ENCODE measurements around the gene LIMK1.

The LIMK1 gene

DNA sequence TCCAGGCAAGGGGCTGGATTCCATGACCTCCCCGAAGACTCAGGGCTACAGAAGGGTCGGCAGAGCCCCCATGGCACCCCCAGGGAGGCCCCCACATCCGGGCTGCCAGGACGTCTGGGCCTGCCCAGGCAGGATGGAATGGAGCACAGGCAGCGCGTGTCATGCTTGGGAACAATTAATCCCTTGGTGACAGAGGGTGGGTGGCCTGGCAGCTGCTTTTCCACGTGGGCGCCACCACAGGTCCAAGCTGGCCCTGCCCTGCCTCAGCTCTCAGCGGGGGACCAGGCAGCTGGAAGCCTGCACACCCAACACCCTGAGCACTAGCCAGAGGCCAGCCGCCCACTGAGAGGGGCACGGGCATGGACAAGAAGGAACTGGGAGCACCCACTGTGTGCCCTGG is 44.3 kb upstream of the LIMK1 start:
- no peak overlapping the region for H3K27ac ChIP-seq (ENCODE audit: low read length)
- DNase-seq (no peak), ATAC-seq (ENCODE audit: insufficient read depth, low read depth) (no peak)

GRCh38 chr7:74040101-74040790 is 43.4 kb upstream of the LIMK1 start:
- Histone ChIP-seq H3K9ac (ENCODE audit: low read depth, low read length) (no peak overlapping the region), H2AFZ (ENCODE audit: low read depth, low read length) (no peak overlapping the region), H3K27me3 (ENCODE audit: insufficient read depth, low read length, poor library complexity) (no peaks in the 10 kb centered on the region), H3K4me1 (ENCODE audit: insufficient read depth, low read length) (no peaks in the 10 kb centered on the region), H3K79me2 (ENCODE audit: insufficient read depth, low read length) (no peaks in the 10 kb centered on the region), H4K20me1 (ENCODE audit: insufficient read depth, low read length) (no peaks in the 10 kb centered on the region; the same call in 1 of the 2 replicates), H3K27ac (ENCODE audit: low read length) (no peak overlapping the region), H3K4me2 (ENCODE audit: insufficient read depth, low read length) (no peak overlapping the region), H3K4me3 (ENCODE audit: low read depth in 1 of 2, low read length in 2 of 2) (no peak overlapping the region), H3K36me3 (ENCODE audit: insufficient read depth, low read length) (no peaks in the 10 kb centered on the region), H3K9me3 (ENCODE audit: insufficient read depth, low read length, severe bottlenecking) (no peaks in the 10 kb centered on the region)
- no peak for ATAC-seq (ENCODE audit: insufficient read depth, low read depth)
- no peak for DNase-seq
- no peak for TF ChIP-seq CTCF (IDR thresholded peaks at IDR 0.05; ENCODE audit: borderline replicate concordance, extremely low read depth, low read length, poor library complexity, severe bottlenecking)

More for the DNA sequence above, 44.3 kb upstream of the LIMK1 start:
- H3K36me3 ChIP-seq (ENCODE audit: insufficient read depth, low read length), result no peaks in the 10 kb centered on the region
- H3K4me3 ChIP-seq (ENCODE audit: low read depth in 1 of 2, low read length in 2 of 2), result no peak overlapping the region
- no peaks in the 10 kb centered on the region for H3K79me2 ChIP-seq (ENCODE audit: insufficient read depth, low read length)
- H3K4me2 ChIP-seq (ENCODE audit: insufficient read depth, low read length), result no peak overlapping the region
- H2AFZ ChIP-seq (ENCODE audit: low read depth, low read length), result no peak overlapping the region
- no peaks in the 10 kb centered on the region for H3K27me3 ChIP-seq (ENCODE audit: insufficient read depth, low read length, poor library complexity)
- H3K9ac ChIP-seq (ENCODE audit: low read depth, low read length), result no peak overlapping the region
- TF ChIP-seq EZH2 (IDR thresholded peaks at IDR 0.05; ENCODE audit: borderline replicate concordance, low read depth, low read length, severe bottlenecking), result no peak
- TF ChIP-seq CTCF (IDR thresholded peaks at IDR 0.05; ENCODE audit: borderline replicate concordance, extremely low read depth, low read length, poor library complexity, severe bottlenecking), result no peak
- no peaks in the 10 kb centered on the region for H3K9me3 ChIP-seq (ENCODE audit: insufficient read depth, low read length, severe bottlenecking)
- no peaks in the 10 kb centered on the region for H3K4me1 ChIP-seq (ENCODE audit: insufficient read depth, low read length)
- H4K20me1 ChIP-seq (ENCODE audit: insufficient read depth, low read length), result no peaks in the 10 kb centered on the region; the same call in 1 of the 2 replicates

- no peaks in the 10 kb centered on the region for H3K4me1 ChIP-seq (ENCODE audit: insufficient read depth, low read length)
- H3K27me3 ChIP-seq (ENCODE audit: insufficient read depth, low read length, poor library complexity), result no peaks in the 10 kb centered on the region
- no peak overlapping the region for H3K9ac ChIP-seq (ENCODE audit: low read depth, low read length)
- H2AFZ ChIP-seq (ENCODE audit: low read depth, low read length), result no peak overlapping the region
- H3K79me2 ChIP-seq (ENCODE audit: insufficient read depth, low read length), result no peaks in the 10 kb centered on the region
- H3K36me3 ChIP-seq (ENCODE audit: insufficient read depth, low read length), result no peaks in the 10 kb centered on the region
- no peaks in the 10 kb centered on the region for H3K9me3 ChIP-seq (ENCODE audit: insufficient read depth, low read length, severe bottlenecking)
- H3K27ac ChIP-seq (ENCODE audit: low read length), result no peak overlapping the region
- no peak for ATAC-seq (ENCODE audit: insufficient read depth, low read depth)
- no peak for TF ChIP-seq CTCF (IDR thresholded peaks at IDR 0.05; ENCODE audit: borderline replicate concordance, extremely low read depth, low read length, poor library complexity, severe bottlenecking)
- TF ChIP-seq EZH2 (IDR thresholded peaks at IDR 0.05; ENCODE audit: borderline replicate concordance, low read depth, low read length, severe bottlenecking), result no peak
- no peak overlapping the region for H3K4me3 ChIP-seq (ENCODE audit: low read depth in 1 of 2, low read length in 2 of 2)
- no peak for DNase-seq
- no peaks in the 10 kb centered on the region; the same call in 1 of the 2 replicates for H4K20me1 ChIP-seq (ENCODE audit: insufficient read depth, low read length)
- no peak overlapping the region for H3K4me2 ChIP-seq (ENCODE audit: insufficient read depth, low read length)
Observed at GRCh38 chr7:74040791-74041520, 42.6 kb upstream of the LIMK1 start.

All from DND-41 (cell line).